ENCODE data around the gene RNF212B. TPM values are rescaled to one million over a fixed set of nuclear protein-coding genes. Genes with fewer than 3 reads are reported as not detected.

Gene RNF212B
- polyA plus RNA-seq, 1 donor from 2014 or later, result not detected

- Histone ChIP-seq H3K4me2 (ENCODE audit: low read length) (no peak overlapping the region), H3K27ac (ENCODE audit: low read length) (no peak overlapping the region), H3K79me2 (replicated peaks; ENCODE audit: insufficient read depth, low read length) (no peaks in the 10 kb centered on the region), H3K9ac (ENCODE audit: low read length) (no peak overlapping the region), H3K4me3 (ENCODE audit: low read length) (no peak overlapping the region), H3K27me3 (ENCODE audit: insufficient read depth, low read depth, low read length) (no peaks in the 10 kb centered on the region), H3F3A (ENCODE audit: insufficient read depth, low read length, poor library complexity, severe bottlenecking) (no peaks in the 10 kb centered on the region), H4K20me1 (ENCODE audit: insufficient read depth) (no peaks in the 10 kb centered on the region), H3K36me3 (ENCODE audit: insufficient read depth, low read length) (no peaks in the 10 kb centered on the region), H3K9me3 (ENCODE audit: low read length) (peaks cover 4% of the 10 kb centered on the region), H2AFZ (ENCODE audit: low read depth, low read length) (no peak overlapping the region), H3K9me2 (ENCODE audit: insufficient read depth, low read length) (no peaks in the 10 kb centered on the region)
- no peak for TF ChIP-seq EZH2 (IDR thresholded peaks at IDR 0.05; ENCODE audit: borderline replicate concordance, insufficient read depth, low read length, poor library complexity, severe bottlenecking)
- TF ChIP-seq MXI1 (conservative IDR thresholded peaks at IDR 0.05; ENCODE audit: poor library complexity, severe bottlenecking), result no peak
- no peak for TF ChIP-seq EP300 (conservative IDR thresholded peaks at IDR 0.05; ENCODE audit: poor library complexity, severe bottlenecking)
- no peak for TF ChIP-seq POLR2AphosphoS5 (IDR thresholded peaks at IDR 0.05)
- TF ChIP-seq RAD21 (conservative IDR thresholded peaks at IDR 0.05), result no peak
- no peak for TF ChIP-seq TAF1 (IDR thresholded peaks at IDR 0.05; ENCODE audit: low read depth)
- no peak for TF ChIP-seq REST (IDR thresholded peaks at IDR 0.05; ENCODE audit: borderline replicate concordance)
- no peak for TF ChIP-seq CTCF (IDR thresholded peaks at IDR 0.05; ENCODE audit: poor library complexity, severe bottlenecking)
- no peak for TF ChIP-seq SMC3 (conservative IDR thresholded peaks at IDR 0.05; ENCODE audit: poor library complexity)
Measured at GRCh38 chr14:23217032-23218020, 20.4 kb upstream of the RNF212B start.

- Histone ChIP-seq H3K9ac (ENCODE audit: low read length) (no peak overlapping the region), H3K27ac (ENCODE audit: low read length) (no peak overlapping the region), H2AFZ (ENCODE audit: low read depth, low read length) (no peak overlapping the region), H3K27me3 (ENCODE audit: insufficient read depth, low read depth, low read length) (no peaks in the 10 kb centered on the region), H3K36me3 (ENCODE audit: insufficient read depth, low read length) (no peaks in the 10 kb centered on the region), H3K9me3 (ENCODE audit: low read length) (peaks cover 4% of the 10 kb centered on the region), H3F3A (ENCODE audit: insufficient read depth, low read length, poor library complexity, severe bottlenecking) (no peaks in the 10 kb centered on the region), H3K9me2 (ENCODE audit: insufficient read depth, low read length) (no peaks in the 10 kb centered on the region), H4K20me1 (ENCODE audit: insufficient read depth) (no peaks in the 10 kb centered on the region), H3K4me3 (ENCODE audit: low read length) (no peak overlapping the region), H3K79me2 (replicated peaks; ENCODE audit: insufficient read depth, low read length) (no peaks in the 10 kb centered on the region), H3K4me2 (ENCODE audit: low read length) (no peak overlapping the region)
- TF ChIP-seq EP300 (conservative IDR thresholded peaks at IDR 0.05; ENCODE audit: poor library complexity, severe bottlenecking) (no peak), EZH2 (IDR thresholded peaks at IDR 0.05; ENCODE audit: borderline replicate concordance, insufficient read depth, low read length, poor library complexity, severe bottlenecking) (no peak), SMC3 (conservative IDR thresholded peaks at IDR 0.05; ENCODE audit: poor library complexity) (no peak), RAD21 (conservative IDR thresholded peaks at IDR 0.05) (no peak), POLR2AphosphoS5 (IDR thresholded peaks at IDR 0.05) (no peak), CTCF (IDR thresholded peaks at IDR 0.05; ENCODE audit: poor library complexity, severe bottlenecking) (no peak), TAF1 (IDR thresholded peaks at IDR 0.05; ENCODE audit: low read depth) (no peak), MXI1 (conservative IDR thresholded peaks at IDR 0.05; ENCODE audit: poor library complexity, severe bottlenecking) (no peak), REST (IDR thresholded peaks at IDR 0.05; ENCODE audit: borderline replicate concordance) (no peak)
Measured at GRCh38 chr14:23219075-23219474, 18.7 kb upstream of the RNF212B start.
